OCI-LY3 (cell line): ENCODE data around the gene ZNF500.

ENCODE experiments used
- CTCF ChIP-seq: fragments of 200-600, 300-600 bp; sonication (generic); IDR thresholded peaks from 2 replicates; pipeline ENCODE4 v1.5.1; 2014; ENCODE audit warnings: antibody characterized with exemption, low read length, low read depth
- EZH2phosphoT487 ChIP-seq: fragments of 200-600 bp; shearing (Covaris generic); IDR thresholded peaks from 2 replicates; pipeline ENCODE4 v1.6.1; 2018; ENCODE audit warnings: antibody characterized with exemption, mixed run types, low read depth

GRCh38 chr16:4765511-4766474, 1.2 kb downstream of the ZNF500 start:
- TF ChIP-seq CTCF, result no peak
- TF ChIP-seq EZH2phosphoT487, result no peak
